Left forelimb (tissue), 1 donor: ENCODE measurements around the gene DDX19B.
"Not testable (repeated sequence)": the region's sequence is repeated elsewhere in the genome, so short reads cannot be mapped to it uniquely, and the experiment has no call there.

Source experiments
- DNase-seq: peaks from one replicate; pipeline ENCODE4 v3.0.0-alpha.2; 2018; ENCODE audit warnings: low spot score

Gene DDX19B

GRCh38 chr16:70298988-70299938 lies at the start of gene DDX19B:
Gene DDX19B (plus strand): TSS chr16:70299186. CDS start chr16:70299298, 112 bp downstream.
- DNase-seq: peak; percentile 87

GRCh38 chr16:70249697-70250096 lies 49.3 kb upstream of the DDX19B start:
- not testable (repeated sequence) for DNase-seq

GRCh38 chr16:70250748-70251628 lies 48.0 kb upstream of the DDX19B start:
- no peak for DNase-seq

GRCh38 chr16:70251629-70252354 lies 47.2 kb upstream of the DDX19B start, which contains the start of gene EXOSC6:
Gene EXOSC6 (minus strand): TSS chr16:70251940. CDS start chr16:70251900, 40 bp downstream.
- DNase-seq: peak; percentile 95

- no peak for DNase-seq
These were observed 46.5 kb upstream of the DDX19B start for GRCh38 chr16:70252355-70252988.

- DNase-seq: no peak
These were observed 45.5 kb upstream of the DDX19B start for GRCh38 chr16:70253291-70254106.

- no peak for DNase-seq
These were observed 44.6 kb upstream of the DDX19B start for GRCh38 chr16:70254180-70254964.

GRCh38 chr16:70254965-70255286 lies 44.1 kb upstream of the DDX19B start:
- DNase-seq: no peak

GRCh38 chr16:70255574-70255973 lies 43.4 kb upstream of the DDX19B start:
- no peak for DNase-seq

GRCh38 chr16:70257391-70257790 lies 41.6 kb upstream of the DDX19B start:
- DNase-seq: no peak

GRCh38 chr16:70258065-70258464 lies 40.9 kb upstream of the DDX19B start:
- no peak for DNase-seq

- DNase-seq: no peak
These were observed 40.0 kb upstream of the DDX19B start for GRCh38 chr16:70258946-70259345.

- not testable (repeated sequence) for DNase-seq
These were observed 39.1 kb upstream of the DDX19B start for GRCh38 chr16:70259903-70260302.

- no peak for DNase-seq
These were observed 31.5 kb upstream of the DDX19B start for GRCh38 chr16:70267516-70267915.

GRCh38 chr16:70267922-70268321 lies 31.1 kb upstream of the DDX19B start:
- not testable (repeated sequence) for DNase-seq

GRCh38 chr16:70269471-70269870 lies 29.5 kb upstream of the DDX19B start:
- DNase-seq: no peak

- DNase-seq: peak; percentile 14
These were observed 28.8 kb upstream of the DDX19B start for GRCh38 chr16:70270176-70270575.

GRCh38 chr16:70271696-70272095 lies 27.3 kb upstream of the DDX19B start:
- DNase-seq: peak; percentile 11

GRCh38 chr16:70276392-70276791 lies 22.6 kb upstream of the DDX19B start:
- no peak for DNase-seq
